GM06990 (cell line): ENCODE data around the gene SEMG2.

Experiments used
- DNase-seq: peaks from one replicate; pipeline ENCODE4 v3.0.0-alpha.2; 2011; ENCODE audit not compliant: insufficient read length; ENCODE audit errors: extremely low read depth
- H3K27me3 ChIP-seq: replicated peaks from 2 replicates; pipeline ENCODE4 v1.6.0; 2011; ENCODE audit warnings: low read length; ENCODE audit not compliant: control insufficient read depth, insufficient read depth
- H3K36me3 ChIP-seq: 2 replicates; pipeline ENCODE4 v1.5.1; 2011; ENCODE audit warnings: low read length; ENCODE audit not compliant: control insufficient read depth, insufficient read depth
- H3K4me3 ChIP-seq: replicated peaks from 2 replicates; pipeline ENCODE4 v1.5.1; 2011; ENCODE audit warnings: low read depth, mild to moderate bottlenecking, control low read depth, low read length
- CTCF ChIP-seq: IDR thresholded peaks from 2 replicates; pipeline ENCODE4 v1.5.1; 2011; ENCODE audit warnings: low read length, control low read depth, mild to moderate bottlenecking, inconsistent platforms; ENCODE audit not compliant: insufficient read depth, poor library complexity, severe bottlenecking

The SEMG2 gene

GRCh38 chr20:45221076-45221475 is at the start of gene SEMG2:
Gene SEMG2 (plus strand): TSS chr20:45221373. CDS start chr20:45221390, 17 bp downstream.
- no peak for TF ChIP-seq CTCF

GRCh38 chr20:45173522-45173921 is 47.7 kb upstream of the SEMG2 start:
- H3K27me3 ChIP-seq: no peaks in the 10 kb centered on the region
- no peak for DNase-seq

More at GRCh38 chr20:45221076-45221475, at the start of gene SEMG2:
- H3K36me3 ChIP-seq: no peaks in the 10 kb centered on the region
- H3K4me3 ChIP-seq: no peak within 1 kb of the TSS
- no peak for DNase-seq
- no peaks in the 10 kb centered on the region for H3K27me3 ChIP-seq

GRCh38 chr20:45174434-45175364 is 46.5 kb upstream of the SEMG2 start, which contains the start of gene PI3:
Gene PI3 (plus strand): TSS chr20:45174902. CDS start chr20:45174923, 21 bp downstream.
- TF ChIP-seq CTCF: no peak
- Histone ChIP-seq H3K4me3 (no peak within 1 kb of the TSS), H3K27me3 (no peaks in the 10 kb centered on the region), H3K36me3 (no peaks in the 10 kb centered on the region)
- DNase-seq: no peak

More at GRCh38 chr20:45173522-45173921, 47.7 kb upstream of the SEMG2 start:
- TF ChIP-seq CTCF: no peak
- Histone ChIP-seq H3K36me3 (no peaks in the 10 kb centered on the region), H3K4me3 (no peak overlapping the region)

- TF ChIP-seq CTCF: no peak
- Histone ChIP-seq H3K4me3 (no peak overlapping the region), H3K36me3 (no peaks in the 10 kb centered on the region), H3K27me3 (no peaks in the 10 kb centered on the region)
- no peak for DNase-seq
These were observed 44.5 kb upstream of the SEMG2 start for GRCh38 chr20:45176526-45177267.

- DNase-seq: no peak
- no peaks in the 10 kb centered on the region for H3K27me3 ChIP-seq
- TF ChIP-seq CTCF: no peak
- no peak overlapping the region for H3K4me3 ChIP-seq
- no peaks in the 10 kb centered on the region for H3K36me3 ChIP-seq
These were observed 42.0 kb upstream of the SEMG2 start for GRCh38 chr20:45179166-45179565.
